Measurements from ENCODE around the gene PHC2.

PHC2 gene

DNA sequence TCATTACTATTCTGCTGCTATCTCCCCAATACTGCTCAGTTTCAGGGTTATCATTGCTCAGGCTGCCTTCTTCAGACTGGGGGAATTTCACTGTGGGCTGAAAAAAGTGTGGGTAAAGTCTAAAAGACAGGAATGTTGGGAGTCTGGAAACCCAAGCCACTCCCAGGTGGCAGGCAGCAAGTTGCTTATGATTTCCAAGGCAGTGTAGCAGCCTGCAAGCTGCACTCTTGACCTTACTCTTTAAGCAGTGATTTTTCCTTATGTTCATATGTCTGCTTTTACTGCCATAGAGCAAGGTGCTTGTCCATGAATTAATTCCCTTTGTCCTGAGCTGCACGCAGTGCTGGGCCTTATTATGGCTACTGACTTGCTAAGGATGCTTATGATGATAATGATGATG is 53.1 kb downstream of the PHC2 start:
- no peaks in the 10 kb centered on the region for H3K9me3 ChIP-seq (ENCODE audit: low read length)
- no peaks in the 10 kb centered on the region for H3K9me2 ChIP-seq (ENCODE audit: low read depth, low read length)
- no peaks in the 10 kb centered on the region for H3K79me2 ChIP-seq (ENCODE audit: insufficient read depth, low read length)
- no peak overlapping the region for H3K4me2 ChIP-seq (ENCODE audit: low read length)
- no peak overlapping the region for H3K27ac ChIP-seq (ENCODE audit: low read depth, low read length, poor library complexity, severe bottlenecking)
- no peak overlapping the region for H3K4me3 ChIP-seq (ENCODE audit: low read depth, low read length, poor library complexity, severe bottlenecking)
- no peak for TF ChIP-seq EZH2 (IDR thresholded peaks at IDR 0.05; ENCODE audit: borderline replicate concordance, low read length)
- TF ChIP-seq CTCF (IDR thresholded peaks at IDR 0.05; ENCODE audit: low read length), result no peak
- H3K9ac ChIP-seq (ENCODE audit: low read length), result no peak overlapping the region
- no peak overlapping the region for H2AFZ ChIP-seq (ENCODE audit: low read length)
- H3F3A ChIP-seq (ENCODE audit: insufficient read depth, low read length), result no peaks in the 10 kb centered on the region
- no peaks in the 10 kb centered on the region for H3K36me3 ChIP-seq (ENCODE audit: insufficient read depth, low read length)
- H3K27me3 ChIP-seq (ENCODE audit: insufficient read depth, low read length), result 0 out of 2 replicates have a peak, but pooled peaks cover 4% of the 10 kb centered on the region
- H4K20me1 ChIP-seq (ENCODE audit: insufficient read depth, low read length), result no peaks in the 10 kb centered on the region
- no peaks in the 10 kb centered on the region for H3K4me1 ChIP-seq (ENCODE audit: insufficient read depth, low read length, severe bottlenecking)

- H3K79me2 ChIP-seq (ENCODE audit: insufficient read depth, low read length), result no peaks in the 10 kb centered on the region
Observed at GRCh38 chr1:33377013-33377412, 53.9 kb downstream of the PHC2 start.

GRCh38 chr1:33375316-33375715 is 55.6 kb downstream of the PHC2 start:
- H3K27me3 ChIP-seq (ENCODE audit: insufficient read depth, low read length), result no peaks in the 10 kb centered on the region
- H3K36me3 ChIP-seq (ENCODE audit: insufficient read depth, low read length), result no peaks in the 10 kb centered on the region

More at GRCh38 chr1:33377013-33377412, 53.9 kb downstream of the PHC2 start:
- H3K9me3 ChIP-seq (ENCODE audit: low read length), result no peaks in the 10 kb centered on the region
- H3K9me2 ChIP-seq (ENCODE audit: low read depth, low read length), result no peaks in the 10 kb centered on the region
- H3K27ac ChIP-seq (ENCODE audit: low read depth, low read length, poor library complexity, severe bottlenecking), result no peak overlapping the region
- no peak overlapping the region for H3K4me2 ChIP-seq (ENCODE audit: low read length)
- no peaks in the 10 kb centered on the region for H3F3A ChIP-seq (ENCODE audit: insufficient read depth, low read length)
- H3K4me3 ChIP-seq (ENCODE audit: low read depth, low read length, poor library complexity, severe bottlenecking), result no peak overlapping the region
- no peaks in the 10 kb centered on the region for H3K4me1 ChIP-seq (ENCODE audit: insufficient read depth, low read length, severe bottlenecking)
- no peak overlapping the region for H3K9ac ChIP-seq (ENCODE audit: low read length)
- no peaks in the 10 kb centered on the region for H3K36me3 ChIP-seq (ENCODE audit: insufficient read depth, low read length)
- no peak for TF ChIP-seq EZH2 (IDR thresholded peaks at IDR 0.05; ENCODE audit: borderline replicate concordance, low read length)
- TF ChIP-seq CTCF (IDR thresholded peaks at IDR 0.05; ENCODE audit: low read length), result no peak
- no peak overlapping the region for H2AFZ ChIP-seq (ENCODE audit: low read length)
- H4K20me1 ChIP-seq (ENCODE audit: insufficient read depth, low read length), result no peaks in the 10 kb centered on the region
- H3K27me3 ChIP-seq (ENCODE audit: insufficient read depth, low read length), result 0 out of 2 replicates have a peak, but pooled peaks cover 4% of the 10 kb centered on the region

More at GRCh38 chr1:33375316-33375715, 55.6 kb downstream of the PHC2 start:
- H3K79me2 ChIP-seq (ENCODE audit: insufficient read depth, low read length), result no peaks in the 10 kb centered on the region
- H3K9me2 ChIP-seq (ENCODE audit: low read depth, low read length), result no peaks in the 10 kb centered on the region
- H4K20me1 ChIP-seq (ENCODE audit: insufficient read depth, low read length), result no peaks in the 10 kb centered on the region
- no peak overlapping the region for H3K4me3 ChIP-seq (ENCODE audit: low read depth, low read length, poor library complexity, severe bottlenecking)
- TF ChIP-seq CTCF (IDR thresholded peaks at IDR 0.05; ENCODE audit: low read length) (no peak), EZH2 (IDR thresholded peaks at IDR 0.05; ENCODE audit: borderline replicate concordance, low read length) (no peak)
- H3K4me2 ChIP-seq (ENCODE audit: low read length), result no peak overlapping the region
- H3K9me3 ChIP-seq (ENCODE audit: low read length), result no peaks in the 10 kb centered on the region
- no peaks in the 10 kb centered on the region for H3K4me1 ChIP-seq (ENCODE audit: insufficient read depth, low read length, severe bottlenecking)
- H3F3A ChIP-seq (ENCODE audit: insufficient read depth, low read length), result no peaks in the 10 kb centered on the region
- H3K9ac ChIP-seq (ENCODE audit: low read length), result no peak overlapping the region
- no peak overlapping the region for H2AFZ ChIP-seq (ENCODE audit: low read length)
- H3K27ac ChIP-seq (ENCODE audit: low read depth, low read length, poor library complexity, severe bottlenecking), result no peak overlapping the region
